GM23338 (cell line): ENCODE results near the gene NUP43.
"Not testable (repeated sequence)": the region's sequence is repeated elsewhere in the genome, so short reads cannot be mapped to it uniquely, and the experiment has no call there.

ENCODE experiments used
- CTCF ChIP-seq, 2 experiments: fragments of 200-600 bp in 1 of 2; sonication (generic) in 1 of 2; conservative IDR thresholded peaks; 2 replicates each; pipeline versions ENCODE4 v1.5.1 to v1.6.1; 2016 to 2017; ENCODE audit warnings: antibody characterized with exemption in 2 of 2, low read depth in 2 of 2, mild to moderate bottlenecking in 2 of 2, moderate library complexity in 1 of 2
- ETS1 ChIP-seq: IDR thresholded peaks from 2 replicates; pipeline ENCODE4 v1.6.1; 2016; ENCODE audit warnings: antibody characterized with exemption
- EZH2 ChIP-seq: fragments of 200-600 bp; sonication (generic); IDR thresholded peaks from one replicate; pipeline ENCODE4 v1.8.0; 2017; ENCODE audit warnings: antibody characterized with exemption, mild to moderate bottlenecking, low read depth; ENCODE audit not compliant: unreplicated experiment
- EZH2phosphoT487 ChIP-seq: fragments of 200-600 bp; sonication (generic); IDR thresholded peaks from one replicate; pipeline ENCODE4 v1.8.1; 2018; ENCODE audit warnings: antibody characterized with exemption; ENCODE audit not compliant: unreplicated experiment
- JUNB ChIP-seq: IDR thresholded peaks from one replicate; pipeline ENCODE4 v1.6.1; 2016; ENCODE audit warnings: antibody characterized with exemption; ENCODE audit not compliant: unreplicated experiment
- POLR2AphosphoS5 ChIP-seq: IDR thresholded peaks from 2 replicates; pipeline ENCODE4 v1.6.1; 2016; ENCODE audit warnings: antibody characterized with exemption, low read depth
- REST ChIP-seq: IDR thresholded peaks from one replicate; pipeline ENCODE4 v1.6.1; 2018; ENCODE audit warnings: antibody characterized with exemption; ENCODE audit not compliant: unreplicated experiment
- ZNF114 ChIP-seq: fragments of 250-450 bp; sonication (Bioruptor Pico); IDR thresholded peaks from 2 replicates; pipeline ENCODE4 v1.5.0; 2020; ENCODE audit warnings: mild to moderate bottlenecking, moderate library complexity
- ZNF331 ChIP-seq: fragments of 250-450 bp; sonication (Bioruptor Pico); IDR thresholded peaks from 2 replicates; pipeline ENCODE4 v1.5.0; 2020; ENCODE audit warnings: low read depth, mild to moderate bottlenecking, moderate library complexity
- ZNF462 ChIP-seq: fragments of 250-450 bp; sonication (Bioruptor Pico); IDR thresholded peaks from 2 replicates; pipeline ENCODE4 v1.5.0; 2020; ENCODE audit warnings: mild to moderate bottlenecking, moderate library complexity

DNA sequence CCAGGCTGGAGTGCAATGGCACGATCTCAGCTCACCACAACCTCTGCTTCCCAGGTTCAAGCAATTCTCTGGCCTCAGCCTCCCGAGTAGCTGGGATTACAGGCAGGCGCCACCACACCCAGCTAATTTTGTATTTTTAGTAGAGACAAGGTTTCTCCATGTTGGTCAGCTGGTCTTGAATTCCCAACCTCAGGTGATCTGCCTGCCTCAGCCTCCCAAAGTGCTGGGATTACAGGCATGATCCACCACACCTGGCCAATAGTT is 7.0 kb upstream of the NUP43 start:
- TF ChIP-seq EZH2; CTCF (conservative IDR thresholded peaks at IDR 0.05; ENCODE audit: low read depth in 2 of 2); REST; POLR2AphosphoS5; ZNF462; JUNB; EZH2phosphoT487; ETS1; ZNF114; ZNF331 (CRISPR knock-in tag): not testable (repeated sequence)
